Thoracic aorta (tissue), 2 donors: ENCODE measurements around the gene VSTM2L. TPM values are rescaled to one million over a fixed set of nuclear protein-coding genes. Genes with fewer than 3 reads are reported as not detected.

Experiments
- ATAC-seq: fragments of 150-250 bp; one replicate; pipeline ENCODE4 v1.8.0; 2017; ENCODE audit warnings: low read depth; ENCODE audit not compliant: insufficient number of reproducible peaks, low FRiP score
- DNase-seq: peaks from one replicate; pipeline ENCODE4 v3.0.0-alpha.2; 2020; ENCODE audit warnings: low spot score
- H3K27ac ChIP-seq, 2 donors: fragments of 200-600 bp; sonication (generic); 1 replicate in 1 of 2; 2 replicates in 1 of 2; pipeline ENCODE4 v1.5.1; 2016; ENCODE audit warnings: mild to moderate bottlenecking in 2 of 2, moderate library complexity in 2 of 2
- H3K27me3 ChIP-seq: fragments of 200-600 bp; sonication (generic); replicated peaks from 2 replicates; pipeline ENCODE4 v1.6.0; 2016; ENCODE audit warnings: mild to moderate bottlenecking; ENCODE audit not compliant: insufficient read depth
- H3K36me3 ChIP-seq: fragments of 200-600 bp; sonication (generic); one replicate; pipeline ENCODE4 v1.5.1; 2016
- H3K4me1 ChIP-seq, 2 donors: fragments of 200-600 bp; sonication (generic); 1 replicate in 1 of 2; 2 replicates in 1 of 2; pipeline versions ENCODE4 v1.5.1 to v1.6.0; 2016; ENCODE audit warnings: low read depth in 2 of 2, mild to moderate bottlenecking in 1 of 2; ENCODE audit not compliant: control insufficient read depth in 1 of 2
- H3K4me3 ChIP-seq: fragments of 200-600 bp; sonication (generic); 2 replicates; pipeline ENCODE4 v1.5.1; 2016; ENCODE audit warnings: mild to moderate bottlenecking
- H3K9me3 ChIP-seq: fragments of 200-600 bp; sonication (generic); 2 replicates; pipeline ENCODE4 v1.5.1; 2016
- CTCF ChIP-seq: fragments of 200-600 bp; sonication (generic); IDR thresholded peaks from one replicate; pipeline ENCODE4 v1.5.1; 2019; ENCODE audit warnings: antibody characterized with exemption
- total RNA-seq, 2 donors: library from RNA; depleted of rRNA; stranded (reverse); fragments of >200 nt; gene quantifications; one replicate each; pipeline versions ENCODE4 v1.1.0 to v1.2.3, GENCODE V29; 2016

Gene VSTM2L
- total RNA-seq, 2 donors from 2014 or later, result 0.68 to 5.4 TPM

DNA sequence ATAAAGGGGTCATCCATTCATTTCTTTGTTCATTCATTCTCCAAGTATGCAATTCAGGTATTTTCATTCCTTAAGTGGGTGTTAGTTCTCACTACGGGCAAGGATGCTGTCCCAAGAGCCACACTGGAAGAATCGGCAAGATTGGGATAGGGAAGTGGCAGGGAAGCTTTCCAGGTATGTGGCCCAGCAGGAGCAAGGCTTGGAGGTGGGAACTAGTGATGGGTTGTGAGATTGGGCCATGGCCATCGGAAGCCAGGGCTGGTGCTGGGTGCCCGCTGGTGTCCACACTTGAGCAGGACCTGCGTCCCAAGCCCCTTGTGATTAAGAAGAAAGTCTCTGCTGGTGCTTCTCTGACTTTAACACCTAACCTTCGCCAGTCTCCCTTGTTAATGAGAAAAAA, 15.1 kb downstream of the VSTM2L start:
- no peak for DNase-seq
- H3K36me3 ChIP-seq, result no peaks in the 10 kb centered on the region
- no peak for TF ChIP-seq CTCF
- no peak for ATAC-seq
- H3K27ac ChIP-seq, result no peak overlapping the region
- no peak overlapping the region for H3K4me3 ChIP-seq
- H3K27me3 ChIP-seq, result no peaks in the 10 kb centered on the region
- H3K9me3 ChIP-seq, result no peaks in the 10 kb centered on the region
- H3K4me1 ChIP-seq, result peaks cover 6 to 14% of the 10 kb centered on the region in 2 donors

GRCh38 chr20:37919389-37920040, 16.6 kb downstream of the VSTM2L start:
- no peak overlapping the region for H3K4me3 ChIP-seq
- DNase-seq, result no peak
- no peaks in the 10 kb centered on the region for H3K36me3 ChIP-seq
- H3K4me1 ChIP-seq, result peaks cover 4 to 13% of the 10 kb centered on the region in 2 donors
- no peak overlapping the region for H3K27ac ChIP-seq
- no peak for ATAC-seq
- no peaks in the 10 kb centered on the region for H3K27me3 ChIP-seq
- TF ChIP-seq CTCF, result no peak
- no peaks in the 10 kb centered on the region for H3K9me3 ChIP-seq

DNA sequence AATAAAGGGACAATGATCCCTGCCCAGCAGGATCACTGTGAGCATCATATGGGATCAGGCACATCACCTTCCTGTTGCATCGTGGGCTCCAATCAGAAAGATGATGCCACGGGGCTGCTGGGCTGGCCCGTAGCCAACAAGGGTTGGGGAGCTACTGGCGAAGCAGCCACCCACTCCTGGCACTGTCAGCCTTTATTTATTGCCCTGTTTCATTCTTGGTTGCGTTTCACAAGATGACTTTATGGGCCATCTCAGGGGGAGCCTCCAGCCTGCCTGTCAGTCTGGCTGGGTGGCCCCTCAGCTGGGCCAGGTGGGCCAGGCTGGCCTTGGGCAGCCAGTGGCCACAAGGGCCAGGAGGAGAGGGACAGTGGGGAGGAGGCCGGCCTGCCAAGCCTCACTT, 17.3 kb downstream of the VSTM2L start:
- Histone ChIP-seq H3K9me3 (no peaks in the 10 kb centered on the region), H3K4me3 (no peak overlapping the region), H3K4me1 (peaks cover 0 to 5% of the 10 kb centered on the region in 2 donors), H3K36me3 (no peaks in the 10 kb centered on the region), H3K27me3 (no peaks in the 10 kb centered on the region), H3K27ac (no peak overlapping the region)
- ATAC-seq (no peak), DNase-seq (no peak)
- TF ChIP-seq CTCF, result no peak

DNA sequence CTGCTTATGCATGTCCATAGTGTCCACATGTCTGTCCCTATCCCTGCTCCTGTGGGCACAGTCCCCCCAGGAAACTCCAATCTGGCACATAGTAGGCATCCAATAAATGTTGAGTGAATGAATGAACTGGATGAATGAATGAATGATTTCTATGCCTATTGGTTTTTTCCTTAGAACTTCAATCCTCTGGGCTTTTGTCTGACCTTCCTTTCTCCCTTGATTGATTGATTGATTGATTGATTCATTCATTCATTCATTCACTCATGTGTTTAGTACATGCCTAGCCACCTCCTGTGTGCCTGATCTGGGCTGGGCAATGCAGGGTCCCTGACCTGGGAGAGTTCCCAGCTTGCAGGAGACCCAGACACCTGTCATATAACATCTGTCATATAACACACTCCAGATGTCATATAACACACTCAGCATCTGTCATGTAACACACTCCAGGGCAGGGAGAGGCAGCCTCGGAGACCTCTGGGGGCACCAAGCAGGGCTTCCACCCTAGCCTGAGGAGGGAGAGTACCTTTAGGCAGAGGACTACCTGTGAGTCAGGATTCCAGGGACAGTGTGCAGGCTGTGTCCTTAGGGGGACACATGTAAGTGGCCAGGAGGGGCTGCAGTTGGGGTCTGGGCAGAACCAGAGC, 17.9 kb downstream of the VSTM2L start:
- no peak for ATAC-seq
- no peak for DNase-seq
- Histone ChIP-seq H3K36me3 (no peaks in the 10 kb centered on the region), H3K4me1 (peaks cover 0 to 4% of the 10 kb centered on the region in 2 donors), H3K9me3 (no peaks in the 10 kb centered on the region), H3K27me3 (no peaks in the 10 kb centered on the region), H3K4me3 (no peak overlapping the region), H3K27ac (no peak overlapping the region)
- TF ChIP-seq CTCF, result no peak

DNA sequence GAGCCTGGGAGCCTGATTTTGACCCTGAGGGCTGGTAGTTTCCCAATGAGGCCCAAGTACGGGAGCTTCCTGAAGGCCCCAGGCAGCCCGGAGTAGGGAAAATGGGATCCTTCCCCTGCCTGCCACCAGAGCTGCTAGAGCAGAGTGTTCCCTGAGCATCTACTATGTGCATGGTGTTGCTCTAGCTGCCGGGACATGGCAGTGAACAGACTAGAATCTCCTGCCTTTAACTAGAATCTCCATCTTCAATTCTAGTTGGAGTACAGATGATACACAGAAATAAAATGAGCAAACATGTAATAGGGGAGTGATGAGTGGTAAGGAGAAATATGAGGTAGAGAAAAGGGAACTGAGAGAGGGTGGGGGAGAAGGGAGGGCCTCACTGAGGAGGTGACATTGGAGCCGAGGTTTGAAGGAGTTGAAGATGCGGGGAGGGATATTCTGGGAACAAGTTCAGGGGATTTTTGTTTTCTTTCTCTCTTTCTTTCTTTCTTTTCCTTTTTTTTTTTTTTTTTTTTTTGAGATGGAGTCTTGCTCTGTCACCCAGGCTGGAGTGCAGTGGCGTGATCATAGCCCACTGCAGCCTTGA, 18.5 kb downstream of the VSTM2L start:
- no peaks in the 10 kb centered on the region for H3K9me3 ChIP-seq
- H3K36me3 ChIP-seq, result no peaks in the 10 kb centered on the region
- no peak overlapping the region for H3K27ac ChIP-seq
- no peaks in the 10 kb centered on the region for H3K4me1 ChIP-seq
- DNase-seq (no peak), ATAC-seq (no peak)
- no peak overlapping the region for H3K4me3 ChIP-seq
- TF ChIP-seq CTCF, result no peak
- H3K27me3 ChIP-seq, result no peaks in the 10 kb centered on the region
